ENCODE results near the gene SLC43A2.

GRCh38 chr17:1640329-1641064 lies 11.9 kb upstream of the SLC43A2 start:
- TF ChIP-seq CTCF (optimal IDR thresholded peaks at IDR 0.05 in 1 of 3, IDR thresholded peaks at IDR 0.05 in 1 of 3, conservative IDR thresholded peaks at IDR 0.05 in 1 of 3; ENCODE audit: extremely low read depth in 1 of 3, insufficient read depth in 2 of 3, low read length in 3 of 3) (no peak), EZH2 (IDR thresholded peaks at IDR 0.05; ENCODE audit: low read length) (no peak)
